NCI-H748 (cell line): Measurements from ENCODE around the gene MRPL28.
"Not testable (repeated sequence)": the region's sequence is repeated elsewhere in the genome, so short reads cannot be mapped to it uniquely, and the experiment has no call there.

ENCODE experiments used
- DNase-seq: peaks from one replicate; lab custom pipeline; 2025; ENCODE audit not compliant: unreplicated experiment; lab: John Stamatoyannopoulos, UW

Gene MRPL28

GRCh38 chr16:370443-370842, at the start of gene MRPL28:
Gene MRPL28, minus strand, starts transcription at chr16:370538. Its CDS starts 320 bp downstream, at chr16:370218.
- peak; percentile 89 for DNase-seq

DNA sequence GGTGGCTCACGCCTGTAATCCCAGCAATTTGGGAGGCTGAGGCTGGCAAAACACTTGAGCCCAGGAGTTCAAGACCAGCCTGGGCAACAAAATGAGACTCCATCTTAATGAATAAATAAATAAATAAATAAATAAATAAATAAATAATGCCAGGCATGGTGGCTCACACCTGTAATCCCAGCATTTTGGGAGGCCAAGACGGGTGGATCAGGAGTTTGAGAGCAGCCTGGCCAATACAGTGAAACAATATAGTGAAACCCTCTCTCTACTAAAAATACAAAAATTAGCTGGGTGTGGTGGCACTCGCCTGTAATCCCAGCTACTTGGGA, 44.8 kb upstream of the MRPL28 start:
- not testable (repeated sequence) for DNase-seq

DNA sequence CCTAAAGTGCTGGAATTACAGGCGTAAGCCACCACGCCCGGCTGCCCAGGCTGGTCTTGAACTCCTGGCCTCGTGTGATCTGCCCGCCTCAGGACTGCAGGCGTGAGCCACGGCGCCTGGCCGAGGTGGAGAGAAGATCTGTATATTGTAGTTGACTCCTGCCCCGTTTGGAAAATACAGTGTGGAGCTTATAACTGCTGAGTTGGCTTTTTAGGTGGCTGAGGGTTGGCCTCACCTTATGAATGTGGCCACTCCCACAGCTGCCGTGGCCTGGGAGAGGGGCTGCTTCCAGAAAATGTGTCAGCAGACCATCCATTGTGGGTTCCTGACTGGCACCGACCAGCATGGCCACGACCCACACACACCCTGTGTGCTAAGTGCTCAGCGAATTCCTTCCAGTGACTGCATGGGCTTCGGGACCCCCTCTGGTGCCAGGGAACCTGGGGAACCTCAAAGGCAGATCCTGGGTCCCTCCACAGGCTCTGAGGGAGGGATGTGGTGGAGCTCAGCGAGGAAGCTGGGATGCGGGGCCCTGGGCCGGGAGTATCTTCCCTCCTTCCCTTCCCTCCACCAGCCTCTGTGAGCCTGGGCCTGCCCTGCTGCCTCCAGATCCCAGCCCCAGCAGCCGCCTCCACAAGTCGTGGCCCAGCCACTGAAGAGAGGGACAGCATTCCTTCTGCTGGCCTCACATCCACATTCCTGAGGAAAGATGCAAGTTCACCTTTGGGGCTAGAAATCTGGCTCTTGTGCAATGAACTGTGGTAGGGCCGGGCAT, 44.2 kb upstream of the MRPL28 start:
- no peak for DNase-seq

- no peak for DNase-seq
These were observed 41.4 kb upstream of the MRPL28 start for GRCh38 chr16:411576-412265.

GRCh38 chr16:410516-411178, 40.3 kb upstream of the MRPL28 start:
- DNase-seq = no peak

DNA sequence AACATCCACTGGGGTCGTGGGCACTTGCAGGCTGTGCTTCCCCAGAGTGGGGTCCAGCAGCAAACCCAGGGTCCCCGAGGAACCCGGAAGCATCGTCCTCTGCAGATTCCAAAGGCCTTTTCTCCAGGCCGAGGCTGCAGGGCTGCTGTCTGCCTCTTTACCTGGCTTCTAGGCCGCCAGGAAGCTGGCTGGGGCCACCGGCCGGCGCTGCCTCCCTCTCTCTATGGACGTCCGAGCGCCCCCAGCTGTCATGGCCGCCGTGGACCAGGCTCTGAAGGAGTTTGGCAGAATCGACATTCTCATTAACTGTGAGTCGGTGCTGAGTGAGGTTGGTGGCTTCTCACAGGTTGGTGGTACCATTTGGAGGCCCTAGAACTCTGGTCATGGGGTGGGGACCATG, 36.9 kb upstream of the MRPL28 start:
- DNase-seq = no peak

DNA sequence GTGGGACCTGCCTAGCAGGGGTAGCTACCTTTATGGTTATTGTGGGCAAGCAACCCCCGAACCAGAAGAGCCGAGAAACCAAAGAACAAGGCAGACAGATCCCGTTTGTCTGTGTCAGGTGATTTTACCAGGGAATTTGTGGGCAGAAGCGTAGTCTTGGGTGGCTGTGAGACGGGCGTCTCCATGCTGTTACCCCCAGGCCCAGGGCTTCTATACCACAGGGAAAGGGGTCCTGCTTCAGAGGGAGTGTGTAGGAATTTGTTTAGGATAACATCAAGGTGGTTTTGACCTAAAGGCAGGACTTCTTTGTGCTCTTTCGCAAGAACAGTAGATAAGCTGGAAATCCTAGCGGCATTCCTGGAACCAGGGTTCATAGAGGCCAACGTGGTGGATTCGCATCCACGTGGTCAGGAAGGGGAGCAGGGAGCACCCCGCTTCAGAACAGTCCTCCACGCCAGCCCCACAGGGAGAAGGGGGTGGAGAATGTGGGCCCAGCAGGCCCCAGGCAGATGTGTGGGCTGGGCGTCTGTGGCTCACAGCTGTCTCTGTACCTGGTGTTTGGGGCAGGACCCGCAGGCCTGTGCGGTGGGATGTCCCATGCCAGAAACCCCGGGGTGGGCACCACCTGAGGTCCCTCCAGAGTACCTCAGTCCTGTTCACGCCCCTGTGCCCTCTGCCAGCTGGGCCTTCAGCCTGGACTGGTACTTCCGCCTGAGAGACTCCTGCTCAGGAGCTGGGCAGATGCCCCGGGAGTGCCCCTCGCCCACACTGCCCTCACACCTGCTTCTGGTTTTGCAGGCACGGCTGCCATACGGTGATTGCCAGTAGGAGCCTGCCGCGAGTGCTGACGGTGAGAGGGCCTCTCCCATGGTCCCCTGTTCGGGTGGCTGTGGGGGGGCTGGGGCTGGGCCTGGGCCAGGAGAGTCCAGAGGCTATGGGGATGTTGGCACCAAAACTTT, 35.5 kb upstream of the MRPL28 start:
- DNase-seq = no peak

DNA sequence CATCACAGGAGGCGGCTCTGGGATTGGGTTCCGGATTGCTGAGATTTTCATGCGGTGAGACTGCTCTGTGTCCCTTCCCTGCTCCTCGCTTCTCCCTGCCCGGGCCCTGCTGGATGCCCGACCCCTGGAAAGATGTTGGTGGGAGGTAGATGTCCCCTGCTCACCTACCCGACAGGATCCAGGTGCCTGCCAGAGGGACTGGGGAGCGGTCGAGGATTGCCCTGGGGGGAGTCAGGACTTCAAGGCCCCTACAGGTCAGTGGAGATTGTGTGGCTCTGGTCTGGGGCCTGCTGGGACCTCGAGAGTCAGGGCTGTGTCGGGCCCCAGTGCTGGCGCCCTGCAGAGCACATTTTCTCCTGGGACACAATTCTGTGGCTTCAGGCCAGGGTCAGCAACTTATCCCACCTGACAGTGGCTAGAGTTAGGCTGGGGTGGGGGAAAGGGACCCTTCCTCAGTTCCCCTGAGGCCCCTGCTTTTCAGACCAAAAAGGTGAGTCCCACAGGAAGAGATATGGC, 34.7 kb upstream of the MRPL28 start:
- DNase-seq = no peak

DNA sequence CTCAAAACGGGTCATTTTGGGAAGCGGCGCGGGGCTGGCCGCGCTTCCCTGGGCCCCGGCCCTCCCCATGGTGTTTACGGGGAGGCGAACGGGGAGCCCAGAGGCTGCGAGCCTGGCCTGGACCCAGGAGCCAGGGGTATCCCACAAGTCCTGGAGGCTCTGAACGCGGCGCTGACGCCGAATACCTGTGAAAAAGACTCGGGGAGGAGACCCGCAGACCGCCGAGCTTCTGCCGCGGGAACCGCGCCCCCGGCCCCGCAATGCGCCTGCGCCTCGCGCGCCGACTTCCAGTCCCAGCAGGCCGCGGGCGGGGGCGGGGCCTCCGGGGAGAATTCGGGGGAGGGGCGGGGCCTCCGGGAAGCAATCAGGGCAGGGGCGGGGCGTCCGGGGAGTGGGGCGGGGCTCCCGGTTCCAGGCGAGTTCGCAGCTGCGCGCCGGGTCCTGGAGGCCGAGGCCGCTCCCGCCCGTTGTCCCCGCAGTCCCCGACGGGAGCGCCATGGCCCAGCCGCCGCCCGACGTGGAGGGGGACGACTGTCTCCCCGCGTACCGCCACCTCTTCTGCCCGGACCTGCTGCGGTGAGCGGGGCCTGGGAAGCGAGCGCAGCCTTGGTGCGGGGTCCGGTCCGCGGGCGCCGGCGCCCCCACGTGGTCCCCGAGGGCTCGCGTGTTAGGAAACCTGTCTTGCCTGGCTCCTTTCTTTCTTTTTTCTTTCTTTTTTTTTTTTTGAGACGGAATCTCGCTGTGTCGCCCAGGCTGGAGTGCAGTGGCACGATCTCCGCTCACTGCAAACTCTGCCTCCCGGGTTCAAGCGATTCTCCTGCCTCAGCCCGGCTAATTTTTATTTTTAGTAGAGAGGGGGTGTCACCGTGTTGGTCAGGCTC, 31.4 kb upstream of the MRPL28 start, which contains the start of gene DECR2:
TSS of gene DECR2 (plus strand) at position 418 of the 881 bp plus-strand sequence. CDS start at position 497, 79 bp downstream.
- peak; percentile 85 for DNase-seq

- no peak for DNase-seq
These were observed 29.8 kb upstream of the MRPL28 start for GRCh38 chr16:400061-400591.

DNA sequence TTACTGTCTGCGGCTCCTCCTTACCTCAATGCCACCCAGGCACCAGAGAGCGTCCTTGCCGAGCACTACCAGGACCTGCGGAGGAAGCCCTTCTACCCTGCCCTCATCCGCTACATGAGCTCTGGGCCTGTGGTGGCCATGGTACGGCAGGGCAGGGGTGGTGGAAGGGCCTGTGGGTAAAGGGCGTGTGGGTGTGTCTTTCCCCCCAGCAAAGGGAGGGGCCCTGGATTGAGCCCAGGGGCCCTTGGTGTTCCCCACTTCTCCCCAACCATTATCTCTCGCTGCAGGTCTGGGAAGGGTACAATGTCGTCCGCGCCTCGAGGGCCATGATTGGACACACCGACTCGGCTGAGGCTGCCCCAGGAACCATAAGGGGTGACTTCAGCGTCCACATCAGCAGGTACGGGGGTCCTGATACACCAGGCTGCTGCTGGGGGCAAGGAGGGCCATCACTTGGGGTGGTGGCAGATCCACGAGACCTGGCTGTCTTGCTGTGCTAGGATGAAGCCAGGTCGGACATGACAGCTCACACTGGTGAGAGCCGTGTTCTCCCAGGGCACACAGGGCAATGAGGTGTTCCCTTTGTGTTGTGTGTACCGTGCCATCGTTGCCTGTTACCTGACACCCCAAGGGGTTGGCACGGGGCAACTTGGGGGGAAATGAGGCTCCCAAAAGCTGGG, 29.1 kb upstream of the MRPL28 start:
- no peak for DNase-seq

DNA sequence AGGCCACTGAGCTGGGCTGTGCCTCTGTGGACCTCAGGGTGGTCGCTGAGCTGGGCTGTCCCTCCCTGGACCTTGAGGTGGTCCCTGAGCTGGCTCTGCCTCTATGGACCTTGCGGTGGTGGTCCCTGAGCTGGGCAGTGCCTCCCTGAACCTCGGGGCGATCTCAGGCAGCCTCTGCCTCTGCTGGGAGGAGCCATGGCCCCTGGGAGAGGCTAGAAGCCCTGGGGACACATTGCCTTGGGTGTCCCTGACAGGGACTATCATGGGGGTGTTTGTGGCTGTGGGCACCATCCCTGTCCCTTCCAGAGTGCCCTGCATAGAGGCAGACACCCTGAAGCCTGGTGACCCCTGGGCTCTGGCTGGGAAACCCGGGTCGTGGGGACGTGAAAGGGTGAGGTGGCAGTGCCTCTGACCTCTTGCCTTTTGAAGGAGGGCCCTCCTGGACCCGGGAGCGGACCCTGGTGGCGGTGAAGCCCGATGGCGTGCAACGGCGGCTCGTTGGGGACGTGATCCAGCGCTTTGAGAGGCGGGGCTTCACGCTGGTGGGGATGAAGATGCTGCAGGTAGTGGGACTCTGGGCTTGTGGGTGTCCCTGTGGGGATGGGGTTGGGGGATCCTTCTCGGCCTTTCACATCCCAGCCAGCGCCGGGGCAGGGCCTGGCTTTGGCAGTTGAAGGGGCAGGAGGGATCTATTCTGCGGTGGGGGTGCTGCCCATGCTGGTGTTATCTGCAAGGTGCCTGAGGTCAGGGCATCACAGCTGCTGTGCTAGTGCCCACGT, 28.4 kb upstream of the MRPL28 start:
- no peak for DNase-seq

DNA sequence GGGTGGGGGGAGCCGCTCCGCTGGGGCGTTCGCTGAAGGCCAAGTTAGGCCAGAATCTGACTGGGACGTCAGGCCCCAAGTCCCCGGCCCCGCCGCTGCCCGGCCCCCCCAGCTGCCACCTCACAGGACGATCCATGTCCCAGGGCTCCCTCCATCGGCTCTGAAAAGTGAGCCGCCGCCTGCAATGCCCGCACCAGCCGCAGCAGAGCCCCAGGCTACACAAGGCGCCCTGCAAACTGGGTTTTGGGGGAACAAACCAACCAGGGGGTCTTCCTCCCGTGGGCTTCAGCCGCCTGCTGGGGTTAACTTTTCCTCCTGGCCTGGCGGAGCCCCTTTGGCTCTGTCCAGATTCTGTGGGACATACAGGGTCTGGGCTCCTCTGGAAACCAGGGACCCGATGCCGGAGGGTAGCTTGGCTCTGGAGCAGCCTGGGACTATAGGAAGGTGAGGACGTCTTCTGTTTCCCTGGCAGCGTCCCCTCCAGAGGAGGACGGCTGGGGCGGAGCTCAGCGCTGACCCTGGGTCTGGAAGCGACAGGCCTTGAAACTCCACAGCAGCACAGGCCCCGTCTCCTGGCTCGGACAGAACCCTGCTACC, 27.5 kb upstream of the MRPL28 start:
- peak; percentile 17 for DNase-seq

- DNase-seq = peak; percentile 40
These were observed 26.9 kb upstream of the MRPL28 start, which contains the start of gene NME4 for GRCh38 chr16:397135-397661. Gene NME4, plus strand, starts transcription at chr16:397199. Its CDS starts 24 bp downstream, at chr16:397223.

- peak; percentile 39 for DNase-seq
These were observed 26.3 kb upstream of the MRPL28 start for GRCh38 chr16:396605-397004.

DNA sequence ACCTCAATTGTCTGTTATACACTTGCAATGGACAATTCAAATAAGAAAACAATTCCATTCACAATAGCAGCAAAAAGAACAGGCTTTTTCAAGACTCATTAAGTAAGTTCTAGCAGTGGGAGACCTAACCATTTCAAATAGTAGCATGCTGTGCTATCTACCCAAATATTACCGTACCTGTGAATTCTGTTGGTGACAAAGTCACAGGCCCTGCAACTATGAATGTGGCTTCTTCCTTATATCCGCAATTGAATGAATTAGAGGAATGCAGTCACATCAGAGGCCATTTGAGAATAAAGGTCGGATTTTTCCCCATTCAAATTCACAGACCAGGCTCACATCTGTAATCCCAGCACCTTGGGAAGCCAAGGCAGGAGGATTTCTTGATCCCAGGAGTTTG, 25.9 kb upstream of the MRPL28 start:
- peak; percentile 58 for DNase-seq

GRCh38 chr16:392450-393030, 22.2 kb upstream of the MRPL28 start:
- DNase-seq = no peak
